Measurements from ENCODE around the gene BAZ1A. TPM values are rescaled to one million over a fixed set of nuclear protein-coding genes. Genes with fewer than 3 reads are reported as not detected.
A peak's percentile ranks its signal among the peaks of the same experiment; 100 is the strongest.

BAZ1A gene
- total RNA-seq, 1 donor from 2014 or later = 42.5 TPM

GRCh38 chr14:34711796-34712712 is 163.1 kb downstream of the BAZ1A start:
- Mint-ChIP-seq H3K9me3 (no peaks in the 10 kb centered on the region), H3K4me1 (peaks cover 42% of the 10 kb centered on the region), H3K36me3 (no peaks in the 10 kb centered on the region), H3K27ac (peak overlapping the region; percentile 91), H3K27me3 (ENCODE audit: low read depth) (no peaks in the 10 kb centered on the region), H3K4me3 (no peak overlapping the region)
- DNase-seq (ENCODE audit: low spot score in 2 of 2, unreplicated experiment in 2 of 2) = no peak
- TF ChIP-seq CTCF (IDR thresholded peaks at IDR 0.05; ENCODE audit: unreplicated experiment) = no peak

- Mint-ChIP-seq H3K4me3 (no peak overlapping the region), H3K4me1 (peaks cover 42% of the 10 kb centered on the region), H3K36me3 (no peaks in the 10 kb centered on the region), H3K27me3 (ENCODE audit: low read depth) (no peaks in the 10 kb centered on the region), H3K27ac (peak overlapping the region; percentile 91), H3K9me3 (no peaks in the 10 kb centered on the region)
- DNase-seq (ENCODE audit: low spot score in 2 of 2, unreplicated experiment in 2 of 2) = no peak
- TF ChIP-seq CTCF (IDR thresholded peaks at IDR 0.05; ENCODE audit: unreplicated experiment) = no peak
Measured at GRCh38 chr14:34711169-34711568, 164.0 kb downstream of the BAZ1A start.

- DNase-seq (ENCODE audit: low spot score in 2 of 2, unreplicated experiment in 2 of 2) = no peak
- Mint-ChIP-seq H3K4me1 (peaks cover 42% of the 10 kb centered on the region), H3K27me3 (ENCODE audit: low read depth) (no peaks in the 10 kb centered on the region), H3K4me3 (no peak overlapping the region), H3K27ac (peak overlapping the region; percentile 91), H3K9me3 (no peaks in the 10 kb centered on the region), H3K36me3 (no peaks in the 10 kb centered on the region)
- TF ChIP-seq CTCF (IDR thresholded peaks at IDR 0.05; ENCODE audit: unreplicated experiment) = no peak
Measured at GRCh38 chr14:34710744-34711143, 164.4 kb downstream of the BAZ1A start.

- no peak for DNase-seq (ENCODE audit: low spot score in 2 of 2, unreplicated experiment in 2 of 2)
- H3K9me3 Mint-ChIP-seq = no peaks in the 10 kb centered on the region
Measured at GRCh38 chr14:34710006-34710405, 165.2 kb downstream of the BAZ1A start.

GRCh38 chr14:34707722-34708121 is 167.4 kb downstream of the BAZ1A start:
- Mint-ChIP-seq H3K9me3 (no peaks in the 10 kb centered on the region), H3K4me3 (no peak overlapping the region), H3K27me3 (ENCODE audit: low read depth) (no peaks in the 10 kb centered on the region), H3K36me3 (no peaks in the 10 kb centered on the region), H3K27ac (peak overlapping the region; percentile 10), H3K4me1 (peaks cover 29% of the 10 kb centered on the region)
- no peak for DNase-seq (ENCODE audit: low spot score in 2 of 2, unreplicated experiment in 2 of 2)
- no peak for TF ChIP-seq CTCF (IDR thresholded peaks at IDR 0.05; ENCODE audit: unreplicated experiment)

More at GRCh38 chr14:34710006-34710405, 165.2 kb downstream of the BAZ1A start:
- H3K27ac Mint-ChIP-seq = peak overlapping the region; percentile 91
- no peak overlapping the region for H3K4me3 Mint-ChIP-seq
- H3K27me3 Mint-ChIP-seq (ENCODE audit: low read depth) = no peaks in the 10 kb centered on the region
- H3K4me1 Mint-ChIP-seq = peaks cover 39% of the 10 kb centered on the region
- TF ChIP-seq CTCF (IDR thresholded peaks at IDR 0.05; ENCODE audit: unreplicated experiment) = no peak
- no peaks in the 10 kb centered on the region for H3K36me3 Mint-ChIP-seq

Other genes starting within 250 kb of the BAZ1A start
- gene SNX6, start 245.2 kb downstream of the BAZ1A start, total RNA-seq = 60.2 to 62.8 TPM (median 62.5 TPM) in 3 replicates
- 52.4 to 57.8 TPM (median 54.0 TPM) in 3 replicates for gene CFL2, start 160.8 kb downstream of the BAZ1A start, total RNA-seq
- 56.7 to 61.2 TPM (median 61.0 TPM) in 3 replicates for gene SRP54, start 107.6 kb upstream of the BAZ1A start, total RNA-seq
- 48.5 to 53.0 TPM (median 49.3 TPM) in 3 replicates for gene FAM177A1, start 170.9 kb upstream of the BAZ1A start, total RNA-seq
- gene PPP2R3C, start 246.6 kb upstream of the BAZ1A start, total RNA-seq = 24.3 to 25.2 TPM (median 25.2 TPM) in 3 replicates
- gene PRORP, start 247.2 kb upstream of the BAZ1A start, total RNA-seq = 31.2 to 32.6 TPM (median 31.4 TPM) in 3 replicates